ENCODE data around the gene TTLL1.

DNA sequence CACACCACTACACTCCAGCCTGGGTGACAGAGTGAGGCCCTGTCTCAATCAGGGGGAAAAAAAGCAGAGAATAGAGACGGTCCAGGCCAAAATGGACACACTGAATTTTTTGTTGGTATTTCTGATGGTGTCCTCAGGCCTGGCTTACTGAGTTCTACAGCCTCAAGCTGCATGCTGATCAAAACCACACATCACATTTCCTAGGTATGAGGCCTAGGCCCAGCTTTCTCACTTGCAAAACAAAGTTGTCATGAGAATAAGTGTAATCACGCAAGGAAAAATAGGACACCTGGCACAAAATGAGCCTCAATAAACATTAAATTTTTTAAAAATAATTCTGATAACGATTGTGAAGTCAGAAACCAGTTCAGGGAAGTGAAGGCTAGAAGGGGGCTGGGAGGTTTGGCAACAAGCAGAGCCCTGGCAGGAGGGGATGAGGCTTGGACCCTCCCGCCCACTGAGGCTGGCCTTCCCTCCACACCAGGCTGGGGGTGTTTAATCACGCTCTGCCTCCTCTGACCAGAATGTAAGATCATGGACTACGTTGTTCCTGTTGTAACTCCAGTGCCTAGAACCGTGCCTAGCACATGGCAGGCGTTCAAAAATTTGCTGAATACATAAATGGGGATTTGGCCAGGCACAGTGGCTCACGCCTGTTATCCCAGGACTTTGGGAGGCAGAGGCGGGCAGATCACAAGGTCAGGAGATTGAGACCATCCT lies 92.4 kb downstream of the TTLL1 start:
- TF ChIP-seq, protein P1, sequence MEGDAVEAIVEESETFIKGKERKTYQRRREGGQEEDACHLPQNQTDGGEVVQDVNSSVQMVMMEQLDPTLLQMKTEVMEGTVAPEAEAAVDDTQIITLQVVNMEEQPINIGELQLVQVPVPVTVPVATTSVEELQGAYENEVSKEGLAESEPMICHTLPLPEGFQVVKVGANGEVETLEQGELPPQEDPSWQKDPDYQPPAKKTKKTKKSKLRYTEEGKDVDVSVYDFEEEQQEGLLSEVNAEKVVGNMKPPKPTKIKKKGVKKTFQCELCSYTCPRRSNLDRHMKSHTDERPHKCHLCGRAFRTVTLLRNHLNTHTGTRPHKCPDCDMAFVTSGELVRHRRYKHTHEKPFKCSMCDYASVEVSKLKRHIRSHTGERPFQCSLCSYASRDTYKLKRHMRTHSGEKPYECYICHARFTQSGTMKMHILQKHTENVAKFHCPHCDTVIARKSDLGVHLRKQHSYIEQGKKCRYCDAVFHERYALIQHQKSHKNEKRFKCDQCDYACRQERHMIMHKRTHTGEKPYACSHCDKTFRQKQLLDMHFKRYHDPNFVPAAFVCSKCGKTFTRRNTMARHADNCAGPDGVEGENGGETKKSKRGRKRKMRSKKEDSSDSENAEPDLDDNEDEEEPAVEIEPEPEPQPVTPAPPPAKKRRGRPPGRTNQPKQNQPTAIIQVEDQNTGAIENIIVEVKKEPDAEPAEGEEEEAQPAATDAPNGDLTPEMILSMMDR (optimal IDR thresholded peaks at IDR 0.05 in 1 of 3, IDR thresholded peaks at IDR 0.05 in 1 of 3, conservative IDR thresholded peaks at IDR 0.05 in 1 of 3; ENCODE audit: extremely low read depth in 1 of 3, insufficient read depth in 2 of 3, low read length in 3 of 3) = no peak
- TF ChIP-seq EZH2 (IDR thresholded peaks at IDR 0.05; ENCODE audit: low read length) = no peak
